Endothelial cell of umbilical vein (primary cell): Measurements from ENCODE around the gene ALPK1. TPM values are rescaled to one million over a fixed set of nuclear protein-coding genes. Genes with fewer than 3 reads are reported as not detected.

Experiments
- BruUV-seq: library from RNA; stranded (reverse); fragments of 400-500 nt; replicated peaks from 2 replicates; lab custom pipeline; 2021; lab: Mats Ljungman, UMichigan
- CTCF ChIA-PET: fragments of 300-600, 350-600 bp; sonication (Branson Sonifier 250); formaldehyde crosslinking; loops from one replicate; lab custom pipeline; 2021; ENCODE audit warnings: antibody characterized with exemption, inconsistent platforms; lab: Charles Lee
- POLR2A ChIA-PET: fragments of 300-600, 350-600 bp; sonication (Branson Sonifier 250); formaldehyde crosslinking; loops from one replicate; lab custom pipeline; 2021; ENCODE audit warnings: antibody characterized with exemption, inconsistent platforms; lab: Charles Lee
- DNase-seq: peaks from one replicate; pipeline ENCODE4 v3.0.0-alpha.2; 2011; ENCODE audit warnings: low read depth, low spot score
- FAIRE-seq: peaks from 2 replicates; lab custom pipeline; 2011; peaks lifted over from hg19 to GRCh38; lab: Jason Lieb, UNC
- H2AFZ ChIP-seq: 2 replicates; pipeline ENCODE4 v1.6.0; 2012; ENCODE audit warnings: low read depth, low read length, control low read depth, inconsistent platforms
- H3K27ac ChIP-seq: 2 replicates; pipeline ENCODE4 v1.5.1; 2011; ENCODE audit warnings: low read depth, mild to moderate bottlenecking, control low read depth, low read length, moderate library complexity; ENCODE audit not compliant: insufficient read depth
- H3K27me3 ChIP-seq, 2 experiments: 2 replicates each; pipeline versions ENCODE4 v1.6.0 to v1.6.1; 2011; ENCODE audit warnings: low read length in 2 of 2, mixed read lengths in 1 of 2; ENCODE audit not compliant: control insufficient read depth in 2 of 2, insufficient read depth in 2 of 2
- H3K36me3 ChIP-seq, 2 experiments: 2 replicates in 1 of 2; 3 replicates in 1 of 2; pipeline ENCODE4 v1.5.1; 2011; ENCODE audit warnings: low read length in 2 of 2, mild to moderate bottlenecking in 1 of 2, moderate library complexity in 1 of 2; ENCODE audit not compliant: control insufficient read depth in 2 of 2, insufficient read depth in 2 of 2; ENCODE audit errors: extremely low read depth in 1 of 2
- H3K4me1 ChIP-seq: 3 replicates; pipeline ENCODE4 v1.5.1; 2011; ENCODE audit warnings: mild to moderate bottlenecking, low read length; ENCODE audit not compliant: control insufficient read depth, insufficient read depth; ENCODE audit errors: extremely low read depth
- H3K4me2 ChIP-seq: 2 replicates; pipeline ENCODE4 v1.6.1; 2011; ENCODE audit warnings: low read length, control low read depth, mixed read lengths; ENCODE audit not compliant: insufficient read depth
- H3K4me3 ChIP-seq, 3 experiments: fragments of 200-600 bp in 1 of 3; sonication (generic), shearing (Covaris generic) in 1 of 3; replicated peaks in 1 of 3; 2 replicates each; pipeline ENCODE4 v1.5.1; 2011 to 2016; ENCODE audit warnings: control low read depth in 3 of 3, low read length in 3 of 3, mild to moderate bottlenecking in 2 of 3, inconsistent platforms in 1 of 3, low read depth in 1 of 3, moderate library complexity in 1 of 3; ENCODE audit not compliant: insufficient read depth in 1 of 3
- H3K79me2 ChIP-seq: 2 replicates; pipeline ENCODE4 v1.6.0; 2012; ENCODE audit warnings: low read length, inconsistent platforms; ENCODE audit not compliant: control insufficient read depth, insufficient read depth
- H3K9ac ChIP-seq: replicated peaks from 2 replicates; pipeline ENCODE3; 2011; ENCODE audit warnings: low read length, control low read depth; ENCODE audit not compliant: insufficient read depth; ENCODE audit errors: extremely low read depth
- H3K9me1 ChIP-seq: replicated peaks from 3 replicates; pipeline ENCODE4 v1.6.0; 2011; ENCODE audit warnings: mild to moderate bottlenecking, low read length; ENCODE audit not compliant: control insufficient read depth, insufficient read depth; ENCODE audit errors: extremely low read depth
- H3K9me3 ChIP-seq: replicated peaks from 2 replicates; pipeline ENCODE4 v1.5.1; 2012; ENCODE audit warnings: low read length, inconsistent platforms; ENCODE audit not compliant: control insufficient read depth, insufficient read depth
- H4K20me1 ChIP-seq: replicated peaks from 2 replicates; pipeline ENCODE3; 2011; ENCODE audit warnings: mild to moderate bottlenecking, low read length; ENCODE audit not compliant: control insufficient read depth, insufficient read depth; ENCODE audit errors: extremely low read depth
- EZH2 ChIP-seq: IDR thresholded peaks from 2 replicates; pipeline ENCODE4 v1.6.1; 2012; ENCODE audit warnings: borderline replicate concordance, low read depth, mild to moderate bottlenecking, moderate library complexity, low read length, inconsistent platforms; ENCODE audit not compliant: severe bottlenecking
- FOS ChIP-seq: IDR thresholded peaks from 2 replicates; pipeline ENCODE4 v1.6.1; 2011; ENCODE audit warnings: mild to moderate bottlenecking, low read length, moderate library complexity, borderline replicate concordance; ENCODE audit not compliant: insufficient read depth
- GATA2 ChIP-seq: IDR thresholded peaks from 2 replicates; pipeline ENCODE4 v1.7.0; 2011; ENCODE audit warnings: low read depth, mild to moderate bottlenecking, moderate library complexity, mixed read lengths, low read length; ENCODE audit not compliant: insufficient read length, insufficient read depth
- JUN ChIP-seq: IDR thresholded peaks from 2 replicates; pipeline ENCODE4 v1.6.1; 2011; ENCODE audit warnings: borderline replicate concordance, low read depth; ENCODE audit not compliant: insufficient read length, insufficient read depth
- MYC ChIP-seq: IDR thresholded peaks from one replicate; pipeline ENCODE4 v1.6.1; 2011; ENCODE audit warnings: mild to moderate bottlenecking, low read depth, low read length
- POLR2A ChIP-seq: IDR thresholded peaks from 2 replicates; pipeline ENCODE4 v1.6.1; 2012; ENCODE audit warnings: low read depth, mild to moderate bottlenecking, control low read depth, low read length
- POLR2AphosphoS5 ChIP-seq: IDR thresholded peaks from 2 replicates; pipeline ENCODE4 v1.6.1; 2012; ENCODE audit warnings: low read depth, mild to moderate bottlenecking, control low read depth, low read length, moderate library complexity; ENCODE audit not compliant: insufficient read depth
- dilution Hi-C: fragments of 300-500 bp; cut with MboI; formaldehyde crosslinking; loops from one replicate; pipeline ENCODE4 v1.15.0; 2019; ENCODE audit warnings: low sequenced_read_pairs; ENCODE audit not compliant: extremely low pct_ligation_motif_present
- intact Hi-C: fragments of 100-400 bp; cut with micrococcal nuclease; formaldehyde crosslinking; loops from one replicate; pipeline ENCODE4 v1.10.0; 2022
- polyA plus RNA-seq, 4 experiments: library from polyadenylated mRNA; depleted of rRNA in 3 of 4; stranded (reverse) in 3 of 4; unstranded in 1 of 4; fragments of >200 nt; gene quantifications; 2 replicates each; pipeline versions ENCODE4 v1.2.1 to v1.2.3, GENCODE V29; 2011 to 2012; ENCODE audit warnings: missing spikeins in 1 of 4
- total RNA-seq: library from RNA; stranded (reverse); gene quantifications from 2 replicates; pipeline ENCODE4 v1.2.3, GENCODE V29; 2021
- TF ChIP-seq, protein P1 (sequence below), 2 donors: IDR thresholded peaks; 1 replicate in 1 of 2; 2 replicates in 1 of 2; pipeline ENCODE4 v1.5.1; 2011; ENCODE audit warnings: low read length in 2 of 2, mild to moderate bottlenecking in 2 of 2, moderate library complexity in 2 of 2, control low read depth in 1 of 2, inconsistent platforms in 1 of 2, low read depth in 1 of 2; ENCODE audit not compliant: insufficient read depth in 1 of 2; ENCODE audit errors: extremely low read depth in 1 of 2
- TF ChIP-seq, protein P2 (sequence below): IDR thresholded peaks from 2 replicates; pipeline ENCODE4 v1.6.1; 2011; ENCODE audit not compliant: insufficient read depth, insufficient read length

Gene ALPK1
- total and polyA plus RNA-seq, 2 donors (not counting 3 experiments of a cell fraction or from before 2014, with no cell fraction given) = 1.4 to 5.5 TPM

DNA sequence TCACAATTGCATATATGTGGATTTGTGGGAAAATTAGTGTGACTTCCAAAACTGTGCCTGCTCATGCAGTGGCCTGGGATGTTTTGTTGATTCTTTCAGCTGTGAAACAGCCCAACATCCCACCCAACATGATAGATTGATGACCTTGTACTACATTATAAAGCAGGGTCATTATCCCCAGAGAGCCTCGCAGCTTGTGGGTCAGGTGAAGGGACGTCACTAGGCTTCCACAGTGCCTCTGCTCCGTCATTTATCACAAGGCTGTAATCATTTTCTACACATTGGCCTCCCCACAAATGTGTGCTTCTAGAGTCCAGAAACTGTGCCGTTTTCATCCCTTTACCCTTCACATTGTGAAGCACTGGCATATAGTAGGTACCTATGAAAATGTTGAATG, 31.6 kb downstream of the ALPK1 start:
- H4K20me1 ChIP-seq = no peaks in the 10 kb centered on the region
- H3K4me2 ChIP-seq = no peak overlapping the region
- intact Hi-C loops = loop anchor here (1.0 to 5.0 kb wide), 5 partner anchors 196 to 609 kb away; no protein-coding TSS in a partner anchor
- H3K36me3 ChIP-seq = no peaks in the 10 kb centered on the region
- BruUV-seq = no TSS peak
- H3K9me1 ChIP-seq = no peaks in the 10 kb centered on the region
- H2AFZ ChIP-seq = no peak overlapping the region
- FAIRE-seq (no peak), DNase-seq (no peak)
- no peak overlapping the region for H3K27ac ChIP-seq
- dilution Hi-C loops = no loop called here
- POLR2A ChIA-PET = no interaction called here
- no peaks in the 10 kb centered on the region for H3K27me3 ChIP-seq
- H3K79me2 ChIP-seq = no peaks in the 10 kb centered on the region
- H3K4me1 ChIP-seq = no peaks in the 10 kb centered on the region
- no peaks in the 10 kb centered on the region for H3K9me3 ChIP-seq
- no peak overlapping the region for H3K9ac ChIP-seq
- CTCF ChIA-PET = interaction anchor here (0.5 to 5.6 kb wide), 13 partner anchors 11 to 612 kb away, joined by 3 to 80 read pairs (median 4); no protein-coding TSS in a partner anchor
- no peak for TF ChIP-seq JUN
- TF ChIP-seq, protein P1, sequence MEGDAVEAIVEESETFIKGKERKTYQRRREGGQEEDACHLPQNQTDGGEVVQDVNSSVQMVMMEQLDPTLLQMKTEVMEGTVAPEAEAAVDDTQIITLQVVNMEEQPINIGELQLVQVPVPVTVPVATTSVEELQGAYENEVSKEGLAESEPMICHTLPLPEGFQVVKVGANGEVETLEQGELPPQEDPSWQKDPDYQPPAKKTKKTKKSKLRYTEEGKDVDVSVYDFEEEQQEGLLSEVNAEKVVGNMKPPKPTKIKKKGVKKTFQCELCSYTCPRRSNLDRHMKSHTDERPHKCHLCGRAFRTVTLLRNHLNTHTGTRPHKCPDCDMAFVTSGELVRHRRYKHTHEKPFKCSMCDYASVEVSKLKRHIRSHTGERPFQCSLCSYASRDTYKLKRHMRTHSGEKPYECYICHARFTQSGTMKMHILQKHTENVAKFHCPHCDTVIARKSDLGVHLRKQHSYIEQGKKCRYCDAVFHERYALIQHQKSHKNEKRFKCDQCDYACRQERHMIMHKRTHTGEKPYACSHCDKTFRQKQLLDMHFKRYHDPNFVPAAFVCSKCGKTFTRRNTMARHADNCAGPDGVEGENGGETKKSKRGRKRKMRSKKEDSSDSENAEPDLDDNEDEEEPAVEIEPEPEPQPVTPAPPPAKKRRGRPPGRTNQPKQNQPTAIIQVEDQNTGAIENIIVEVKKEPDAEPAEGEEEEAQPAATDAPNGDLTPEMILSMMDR (IDR thresholded peaks at IDR 0.05; ENCODE audit: extremely low read depth in 1 of 2, insufficient read depth in 1 of 2, low read depth in 1 of 2, low read length in 2 of 2) = no peak
- TF ChIP-seq GATA2 = no peak
- TF ChIP-seq, protein P2, sequence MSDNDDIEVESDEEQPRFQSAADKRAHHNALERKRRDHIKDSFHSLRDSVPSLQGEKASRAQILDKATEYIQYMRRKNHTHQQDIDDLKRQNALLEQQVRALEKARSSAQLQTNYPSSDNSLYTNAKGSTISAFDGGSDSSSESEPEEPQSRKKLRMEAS = no peak
- TF ChIP-seq POLR2AphosphoS5 = no peak
- no peak for TF ChIP-seq MYC
- TF ChIP-seq POLR2A = no peak
- no peak for TF ChIP-seq FOS
- TF ChIP-seq EZH2 = no peak
- no peak overlapping the region for H3K4me3 ChIP-seq
